ENCODE results near the gene PNPLA6. TPM values are rescaled to one million over a fixed set of nuclear protein-coding genes. Genes with fewer than 3 reads are reported as not detected.

The PNPLA6 gene
- total and polyA plus RNA-seq, 9 of the 15 experiments (the other 6 are each of a cell fraction or from before 2014, with no cell fraction given): 0.07 to 30.2 (median 8.3) TPM

GRCh38 chr19:7541828-7542443 is 6.4 kb downstream of the PNPLA6 start:
- CTCF ChIA-PET (ENCODE audit: low intra/inter-chr PET ratio): no interaction called here
- intact Hi-C loops (cut with micrococcal nuclease): no loop called here
- 89% methylated on average over 9 of the region's 11 CpGs for WGBS (ENCODE audit: insufficient coverage, low coverage, missing lambda C conversion rate)
- Histone ChIP-seq H3K4me2 (ENCODE audit: insufficient read depth, low read length) (no peak overlapping the region), H3K27ac (ENCODE audit: extremely low read depth, low read depth, low read length) (no peak overlapping the region), H3K36me3 (ENCODE audit: control insufficient read depth, insufficient read depth, low read length) (peaks cover 13% of the 10 kb centered on the region; the same call in 1 of the 3 replicates), H3K27me3 (ENCODE audit: control insufficient read depth in 2 of 2, insufficient read depth in 2 of 2, low read length in 2 of 2) (no peaks in the 10 kb centered on the region), H3K79me2 (ENCODE audit: control insufficient read depth, insufficient read depth, low read length) (no peaks in the 10 kb centered on the region), H2AFZ (ENCODE audit: low read depth, low read length) (no peak overlapping the region), H3K9me3 (replicated peaks; ENCODE audit: control insufficient read depth, insufficient read depth, low read depth, low read length) (no peaks in the 10 kb centered on the region), H3K9me1 (ENCODE audit: control insufficient read depth, insufficient read depth, low read length) (no peaks in the 10 kb centered on the region), H3K4me1 (replicated peaks in 1 of 2; ENCODE audit: control insufficient read depth in 2 of 2, insufficient read depth in 2 of 2, low read length in 2 of 2) (peaks cover 5 to 38% of the 10 kb centered on the region in 2 experiments; a peak in 3 of 5 replicates), H4K20me1 (replicated peaks; ENCODE audit: control insufficient read depth, insufficient read depth, low read length) (no peaks in the 10 kb centered on the region), H3K4me3 (no peak overlapping the region), H3K9ac (ENCODE audit: insufficient read depth in 1 of 2, low read depth in 2 of 2, low read length in 2 of 2) (peak overlapping the region in 1 of 2 experiments; percentile 69; a peak in 1 of 4 replicates)
- DNase-seq (ENCODE audit: extremely low read depth in 1 of 4, low spot score in 3 of 4): no peak
- ATAC-seq: no peak
- no peak for FAIRE-seq
- BruUV-seq (replicated peaks): no TSS peak
- in situ Hi-C loops (cut with MboI): no loop called here
- POLR2A ChIA-PET: no interaction called here
- TF ChIP-seq BACH1 (tag; IDR thresholded peaks at IDR 0.05): no peak
- TF ChIP-seq HDAC3 (IDR thresholded peaks at IDR 0.05; ENCODE audit: borderline replicate concordance, partially characterized antibody): no peak
- TF ChIP-seq ZBTB17 (CRISPR knock-in tag; IDR thresholded peaks at IDR 0.05): peak; percentile 94
- TF ChIP-seq, protein P1, sequence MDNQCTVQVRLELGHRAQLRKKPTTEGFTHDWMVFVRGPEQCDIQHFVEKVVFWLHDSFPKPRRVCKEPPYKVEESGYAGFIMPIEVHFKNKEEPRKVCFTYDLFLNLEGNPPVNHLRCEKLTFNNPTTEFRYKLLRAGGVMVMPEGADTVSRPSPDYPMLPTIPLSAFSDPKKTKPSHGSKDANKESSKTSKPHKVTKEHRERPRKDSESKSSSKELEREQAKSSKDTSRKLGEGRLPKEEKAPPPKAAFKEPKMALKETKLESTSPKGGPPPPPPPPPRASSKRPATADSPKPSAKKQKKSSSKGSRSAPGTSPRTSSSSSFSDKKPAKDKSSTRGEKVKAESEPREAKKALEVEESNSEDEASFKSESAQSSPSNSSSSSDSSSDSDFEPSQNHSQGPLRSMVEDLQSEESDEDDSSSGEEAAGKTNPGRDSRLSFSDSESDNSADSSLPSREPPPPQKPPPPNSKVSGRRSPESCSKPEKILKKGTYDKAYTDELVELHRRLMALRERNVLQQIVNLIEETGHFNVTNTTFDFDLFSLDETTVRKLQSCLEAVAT (IDR thresholded peaks at IDR 0.05): peak in 1 of 2 experiments; percentile 66; a peak in 1 of 4 replicates
- no peak for TF ChIP-seq BRD9 (IDR thresholded peaks at IDR 0.05; ENCODE audit: low read depth, partially characterized antibody)
- TF ChIP-seq ZNF23 (CRISPR knock-in tag; IDR thresholded peaks at IDR 0.05): peak; percentile 90
- no peak for TF ChIP-seq SNIP1 (IDR thresholded peaks at IDR 0.05; ENCODE audit: low read depth)
- TF ChIP-seq SRSF3 (IDR thresholded peaks at IDR 0.05; ENCODE audit: insufficient read depth, low read length): no peak
- TF ChIP-seq MEF2A (IDR thresholded peaks at IDR 0.05; ENCODE audit: control insufficient read depth, low read depth, low read length): no peak
- no peak for TF ChIP-seq ARID3A (IDR thresholded peaks at IDR 0.05; ENCODE audit: borderline replicate concordance, low read depth, low read length)
- no peak for TF ChIP-seq SP2 (IDR thresholded peaks at IDR 0.05; ENCODE audit: extremely low read depth, low read depth, low read length, poor library complexity, severe bottlenecking)
- no peak for TF ChIP-seq SIX5 (IDR thresholded peaks at IDR 0.05; ENCODE audit: borderline replicate concordance in 1 of 2, insufficient read depth in 1 of 2, low read depth in 1 of 2, low read length in 2 of 2)
